Activated T-helper 2 cell treated with anti-CD3 and anti-CD28 coated beads, Interferon-gamma antibody, Interleukin-2, Interleukin-4, amounts not matched to agents 10 μg/mL and 5 μg/mL and 100 μg/mL, durations not matched to agents 14 hours and 24 hours and 36 hours (primary cell): ENCODE data around the gene IP6K3. TPM values are rescaled to one million over a fixed set of nuclear protein-coding genes. Genes with fewer than 3 reads are reported as not detected.
A peak's percentile ranks its signal among the peaks of the same experiment; 100 is the strongest.

Source experiments
- DNase-seq: peaks from one replicate; pipeline ENCODE4 v3.0.0; 2021; ENCODE audit warnings: low spot score
- H3K27ac Mint-ChIP-seq: one replicate; pipeline ENCODE4 v1.8.0; 2021; ENCODE audit warnings: mixed read lengths
- H3K27me3 Mint-ChIP-seq: one replicate; pipeline ENCODE4 v1.8.0; 2021; ENCODE audit warnings: low read depth, mixed read lengths
- H3K36me3 Mint-ChIP-seq: one replicate; pipeline ENCODE4 v1.8.0; 2021; ENCODE audit warnings: low read depth, mixed read lengths
- H3K4me1 Mint-ChIP-seq: one replicate; pipeline ENCODE4 v1.8.0; 2021; ENCODE audit warnings: low read depth, mixed read lengths
- H3K4me3 Mint-ChIP-seq: one replicate; pipeline ENCODE4 v1.8.0; 2021; ENCODE audit warnings: low read depth, mild to moderate bottlenecking, moderate library complexity, mixed read lengths
- H3K9me3 Mint-ChIP-seq: one replicate; pipeline ENCODE4 v1.8.0; 2021; ENCODE audit warnings: mixed read lengths
- intact Hi-C: fragments of 100-400 bp; cut with micrococcal nuclease; formaldehyde crosslinking; loops from one replicate; pipeline ENCODE4 v1.15.1; 2023
- total RNA-seq: library from RNA; stranded (reverse); gene quantifications from 2 replicates; pipeline ENCODE4 v1.2.3, GENCODE V29; 2022

The IP6K3 gene
- total RNA-seq, 1 donor from 2014 or later, result not detected

DNA sequence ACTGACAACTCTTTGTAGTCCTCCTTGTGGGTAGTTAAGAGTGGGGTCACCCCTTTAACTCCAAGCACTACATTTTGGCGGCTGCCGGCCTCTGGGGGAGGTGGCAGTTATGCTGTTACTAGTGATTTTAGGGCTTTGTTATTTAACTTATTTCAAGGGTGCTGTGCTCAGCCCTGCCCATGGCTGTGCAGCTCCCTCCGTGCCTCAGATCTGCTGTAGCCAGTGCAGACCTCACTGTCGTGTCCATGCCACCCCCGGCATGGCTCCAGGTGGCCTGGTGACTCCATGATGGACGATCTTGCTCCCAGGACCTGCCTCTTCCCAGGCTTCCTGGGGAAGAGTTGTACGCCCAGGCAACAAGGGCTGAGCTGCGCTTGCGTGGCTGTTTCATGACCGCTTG lies 50.6 kb downstream of the IP6K3 start:
- Mint-ChIP-seq H3K9me3 (no peaks in the 10 kb centered on the region), H3K4me1 (peaks cover 73% of the 10 kb centered on the region), H3K4me3 (no peak overlapping the region), H3K36me3 (peaks cover 78% of the 10 kb centered on the region), H3K27ac (peak overlapping the region; percentile 91), H3K27me3 (no peaks in the 10 kb centered on the region)
- no peak for DNase-seq
- intact Hi-C loops, result loop anchor here (5.0 to 10.0 kb wide), 3 partner anchors 241 to 1499 kb away; partner anchors contain the start of genes CUTA, PHF1 and ZBTB9

- Mint-ChIP-seq H3K4me1 (peaks cover 72% of the 10 kb centered on the region), H3K9me3 (no peaks in the 10 kb centered on the region), H3K4me3 (no peak overlapping the region), H3K27me3 (no peaks in the 10 kb centered on the region), H3K36me3 (peaks cover 81% of the 10 kb centered on the region), H3K27ac (peak overlapping the region; percentile 91)
- intact Hi-C loops, result loop anchor here (5.0 to 10.0 kb wide), 3 partner anchors 241 to 1498 kb away; partner anchors contain the start of genes CUTA, PHF1 and ZBTB9
- DNase-seq, result no peak
These were observed 51.2 kb downstream of the IP6K3 start for GRCh38 chr6:33695451-33695887.

GRCh38 chr6:33694977-33695376 lies 51.7 kb downstream of the IP6K3 start:
- no peak for DNase-seq
- Mint-ChIP-seq H3K36me3 (peaks cover 79% of the 10 kb centered on the region), H3K4me1 (peaks cover 67% of the 10 kb centered on the region), H3K27ac (peak overlapping the region; percentile 91), H3K9me3 (no peaks in the 10 kb centered on the region), H3K4me3 (peak overlapping the region; percentile 51), H3K27me3 (no peaks in the 10 kb centered on the region)
- intact Hi-C loops, result loop anchor here (5.0 to 10.0 kb wide), 4 partner anchors 63 to 1498 kb away; partner anchors contain the start of genes CUTA, PHF1 and ZBTB9

DNA sequence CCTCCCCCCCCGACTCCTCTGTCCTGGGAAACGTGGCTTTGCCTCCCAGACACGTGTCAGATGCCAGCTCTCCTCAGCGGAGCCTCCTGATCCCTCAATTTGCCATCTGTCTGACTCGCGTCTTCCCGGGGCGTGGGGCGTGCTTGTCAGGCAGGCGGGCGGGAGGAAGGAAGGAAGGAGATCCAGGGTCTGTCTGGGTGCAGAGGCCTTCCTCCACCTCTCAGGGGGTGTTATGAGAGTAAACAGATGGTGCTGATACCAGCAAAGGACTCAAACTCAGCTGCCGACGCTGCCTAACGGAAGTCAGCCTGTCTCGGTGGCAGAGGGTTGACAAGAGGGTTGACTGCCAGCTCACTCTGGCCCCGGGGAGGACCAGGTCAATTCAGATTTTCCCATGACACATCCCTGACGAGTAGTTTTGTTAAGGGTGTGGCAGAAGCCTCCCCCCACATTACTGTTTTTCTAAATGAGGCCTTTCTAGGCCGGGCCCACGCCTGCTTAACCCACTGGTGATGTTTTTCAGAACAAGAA lies 52.2 kb downstream of the IP6K3 start:
- Mint-ChIP-seq H3K27ac (peak overlapping the region; percentile 91), H3K36me3 (peaks cover 81% of the 10 kb centered on the region), H3K9me3 (no peaks in the 10 kb centered on the region), H3K27me3 (no peaks in the 10 kb centered on the region), H3K4me3 (peak overlapping the region; percentile 51), H3K4me1 (peaks cover 62% of the 10 kb centered on the region)
- intact Hi-C loops, result loop anchor here (5.0 to 10.0 kb wide), 3 partner anchors 62 to 280 kb away; partner anchors contain the start of genes CUTA, PHF1 and ZBTB9
- DNase-seq, result peak; percentile 50

- Mint-ChIP-seq H3K4me1 (peaks cover 59% of the 10 kb centered on the region), H3K36me3 (peaks cover 80% of the 10 kb centered on the region), H3K9me3 (no peaks in the 10 kb centered on the region), H3K27ac (peak overlapping the region; percentile 96), H3K4me3 (no peak overlapping the region), H3K27me3 (no peaks in the 10 kb centered on the region)
- intact Hi-C loops, result loop anchor here (5.0 to 10.0 kb wide), 3 partner anchors 61 to 279 kb away; partner anchors contain the start of genes CUTA, PHF1 and ZBTB9
- DNase-seq, result no peak
These were observed 53.3 kb downstream of the IP6K3 start for GRCh38 chr6:33693186-33694105.

DNA sequence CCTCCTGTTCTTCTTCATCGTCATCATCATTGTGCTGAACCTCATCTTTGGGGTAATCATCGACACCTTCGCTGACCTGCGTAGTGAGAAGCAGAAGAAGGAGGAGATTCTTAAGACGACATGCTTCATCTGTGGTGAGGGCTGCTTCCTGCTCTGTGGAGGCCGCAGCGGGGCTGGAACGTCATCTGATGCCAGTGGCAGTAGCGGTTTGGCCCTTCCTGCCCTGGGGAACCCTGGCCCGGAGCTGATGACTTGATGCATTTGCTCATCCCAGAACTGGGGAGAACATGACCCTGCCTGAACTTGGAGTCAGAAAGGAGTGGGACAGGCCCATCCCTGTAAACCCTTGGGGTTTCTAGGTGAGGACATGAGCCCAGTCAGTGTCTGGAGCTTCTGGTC lies 53.9 kb downstream of the IP6K3 start:
- Mint-ChIP-seq H3K4me3 (peak overlapping the region; percentile 50), H3K27me3 (no peaks in the 10 kb centered on the region), H3K9me3 (no peaks in the 10 kb centered on the region), H3K27ac (peak overlapping the region; percentile 96), H3K4me1 (peaks cover 56% of the 10 kb centered on the region), H3K36me3 (peaks cover 79% of the 10 kb centered on the region)
- intact Hi-C loops, result loop anchor here (5.0 to 10.0 kb wide), 3 partner anchors 60 to 278 kb away; partner anchors contain the start of genes CUTA, PHF1 and ZBTB9
- DNase-seq, result peak; percentile 64

DNA sequence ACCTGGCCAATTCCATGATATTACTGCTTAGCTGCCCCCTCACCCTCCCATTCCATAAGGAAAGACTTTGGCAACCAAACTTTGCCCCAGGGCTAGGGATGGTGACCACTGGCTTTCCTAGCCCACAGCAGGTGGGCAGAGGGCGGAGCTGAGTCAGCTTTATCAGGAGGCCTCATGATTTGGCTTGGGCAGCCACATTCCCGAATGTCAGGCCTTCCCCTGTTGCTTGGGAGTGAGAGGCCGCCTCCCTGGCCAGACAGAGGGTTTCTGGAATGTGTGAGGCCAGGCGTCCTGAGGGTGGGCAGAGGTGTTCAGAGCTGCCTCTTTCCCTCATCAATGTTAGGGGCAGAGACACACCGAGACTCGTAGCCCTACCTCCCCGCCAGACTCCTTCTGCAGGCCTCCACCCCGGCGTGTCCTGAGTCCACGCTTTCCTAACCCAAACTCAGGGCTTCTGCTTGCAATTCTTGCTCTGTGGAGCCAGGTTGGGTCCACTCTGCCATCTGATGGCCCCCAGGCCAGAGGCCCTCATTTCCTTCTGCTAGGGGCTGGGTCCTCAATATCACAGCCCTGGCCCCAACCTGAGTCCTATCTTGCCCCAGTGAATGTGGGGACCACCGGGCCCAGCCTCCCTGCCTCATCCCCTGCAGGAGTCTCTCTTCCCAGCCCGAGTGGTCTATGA lies 54.5 kb downstream of the IP6K3 start:
- Mint-ChIP-seq H3K4me3 (peak overlapping the region; percentile 50), H3K36me3 (peaks cover 74% of the 10 kb centered on the region), H3K4me1 (peaks cover 51% of the 10 kb centered on the region)

DNA sequence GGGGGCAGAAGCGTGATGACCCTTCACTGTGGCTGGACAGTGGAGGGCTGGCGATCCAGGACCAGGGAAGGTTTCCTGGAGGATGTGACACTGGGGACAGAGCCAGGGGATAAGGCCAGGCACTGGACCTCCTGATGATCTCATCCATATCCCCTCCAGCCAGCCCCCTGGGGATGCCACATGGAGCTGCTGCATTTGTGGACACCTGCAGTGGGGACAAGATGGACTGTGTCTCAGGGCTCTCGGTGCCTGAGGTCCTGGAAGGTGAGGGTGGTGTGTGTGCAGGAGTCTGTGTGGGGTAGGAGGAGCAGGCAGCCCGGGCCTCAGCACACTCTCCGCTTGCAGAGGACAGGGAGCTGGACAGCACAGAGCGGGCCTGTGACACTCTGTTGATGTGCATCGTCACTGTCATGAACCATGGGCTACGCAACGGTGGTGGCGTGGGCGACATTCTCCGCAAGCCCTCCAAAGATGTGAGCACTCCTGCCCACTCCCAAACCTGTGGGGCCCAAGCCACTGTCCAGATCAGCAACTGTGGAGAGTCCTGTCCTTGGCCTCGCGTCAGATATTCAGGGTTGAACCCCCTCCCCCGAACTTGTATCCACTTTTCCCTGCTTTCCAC lies 55.1 kb downstream of the IP6K3 start:
- Mint-ChIP-seq H3K27me3 (no peaks in the 10 kb centered on the region), H3K36me3 (peaks cover 75% of the 10 kb centered on the region), H3K4me3 (no peak overlapping the region), H3K4me1 (peaks cover 48% of the 10 kb centered on the region), H3K27ac (peak overlapping the region; percentile 55), H3K9me3 (no peaks in the 10 kb centered on the region)
- intact Hi-C loops, result loop anchor here (5.0 to 10.0 kb wide), 3 partner anchors 59 to 277 kb away; partner anchors contain the start of genes CUTA, PHF1 and ZBTB9
- DNase-seq, result no peak

More for the DNA sequence above, 54.5 kb downstream of the IP6K3 start:
- no peak for DNase-seq
- Mint-ChIP-seq H3K27ac (peak overlapping the region; percentile 96), H3K9me3 (no peaks in the 10 kb centered on the region), H3K27me3 (no peaks in the 10 kb centered on the region)
- intact Hi-C loops, result loop anchor here (5.0 to 10.0 kb wide), 3 partner anchors 60 to 277 kb away; partner anchors contain the start of genes CUTA, PHF1 and ZBTB9

- peaks cover 40% of the 10 kb centered on the region for H3K4me1 Mint-ChIP-seq
- intact Hi-C loops, result loop anchor here (5.0 to 10.0 kb wide), 3 partner anchors 58 to 276 kb away; partner anchors contain the start of genes CUTA, PHF1 and ZBTB9
- no peak for DNase-seq
- no peaks in the 10 kb centered on the region for H3K27me3 Mint-ChIP-seq
- peaks cover 74% of the 10 kb centered on the region for H3K36me3 Mint-ChIP-seq
- H3K4me3 Mint-ChIP-seq, result no peak overlapping the region
- no peaks in the 10 kb centered on the region for H3K9me3 Mint-ChIP-seq
- no peak overlapping the region for H3K27ac Mint-ChIP-seq
These were observed 55.9 kb downstream of the IP6K3 start for GRCh38 chr6:33690766-33691165.

DNA sequence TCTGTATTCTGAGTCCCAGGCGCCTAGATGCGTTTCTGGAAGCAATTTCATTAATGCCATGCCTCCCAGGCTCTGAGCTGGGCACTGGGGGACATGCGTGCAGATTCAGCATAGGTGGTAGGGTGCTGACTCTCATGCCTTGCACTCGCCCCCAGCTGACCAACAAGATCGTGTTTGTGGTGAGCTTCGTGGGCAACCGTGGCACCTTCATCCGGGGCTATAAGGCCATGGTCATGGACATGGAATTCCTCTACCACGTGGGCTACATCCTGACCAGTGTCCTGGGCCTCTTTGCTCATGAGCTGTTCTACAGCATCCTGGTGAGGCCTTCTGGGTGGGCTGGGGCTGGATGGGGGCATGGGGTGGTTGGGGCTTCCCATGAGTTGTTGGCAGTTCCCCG lies 56.8 kb downstream of the IP6K3 start:
- no peaks in the 10 kb centered on the region for H3K9me3 Mint-ChIP-seq
- peaks cover 71% of the 10 kb centered on the region for H3K36me3 Mint-ChIP-seq
- H3K27me3 Mint-ChIP-seq, result no peaks in the 10 kb centered on the region
- DNase-seq, result no peak
- H3K4me1 Mint-ChIP-seq, result peaks cover 32% of the 10 kb centered on the region
- peak overlapping the region; percentile 13 for H3K27ac Mint-ChIP-seq
- intact Hi-C loops, result loop anchor here (5.0 to 10.0 kb wide), 3 partner anchors 58 to 275 kb away; partner anchors contain the start of genes CUTA, PHF1 and ZBTB9
- no peak overlapping the region for H3K4me3 Mint-ChIP-seq

DNA sequence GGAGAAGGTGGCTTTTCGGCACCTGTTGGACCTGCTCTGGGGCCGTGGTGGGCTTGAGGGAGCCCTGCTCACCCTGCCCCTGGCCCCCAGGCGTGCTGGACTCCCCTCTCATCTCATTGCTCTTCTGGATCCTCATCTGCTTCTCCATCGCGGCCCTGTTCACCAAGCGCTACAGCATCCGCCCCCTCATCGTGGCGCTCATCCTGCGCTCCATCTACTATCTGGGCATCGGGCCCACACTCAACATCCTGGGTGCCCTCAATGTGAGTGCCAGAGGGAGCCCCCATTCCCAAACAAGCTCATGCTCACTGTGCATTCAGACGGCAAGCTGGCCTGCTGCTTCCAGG lies 57.6 kb downstream of the IP6K3 start:
- H3K9me3 Mint-ChIP-seq, result no peaks in the 10 kb centered on the region
- H3K4me3 Mint-ChIP-seq, result no peak overlapping the region
- intact Hi-C loops, result no loop called here
- no peak for DNase-seq
- no peak overlapping the region for H3K27ac Mint-ChIP-seq
- peaks cover 25% of the 10 kb centered on the region for H3K4me1 Mint-ChIP-seq
- peaks cover 71% of the 10 kb centered on the region for H3K36me3 Mint-ChIP-seq
- H3K27me3 Mint-ChIP-seq, result no peaks in the 10 kb centered on the region
